ENCODE data around the gene IKZF3. TPM values are rescaled to one million over a fixed set of nuclear protein-coding genes. Genes with fewer than 3 reads are reported as not detected.

The IKZF3 gene
- total RNA-seq, 1 experiment from 2014 or later = 0.81 TPM

- ChIA-PET CTCF (interaction anchor here (1.2 to 2.0 kb wide), 2 partner anchors 25 to 41 kb away, joined by 3 to 5 read pairs; no protein-coding TSS in a partner anchor), POLR2A (no interaction called here)
- no peak for ATAC-seq
- Mint-ChIP-seq H3K9me3 (no peaks in the 10 kb centered on the region), H3K4me3 (no peak overlapping the region), H3K36me3 (no peaks in the 10 kb centered on the region), H3K4me1 (peaks cover 29% of the 10 kb centered on the region), H3K27me3 (ENCODE audit: low read depth) (no peaks in the 10 kb centered on the region), H3K27ac (no peak overlapping the region)
- DNase-seq (ENCODE audit: low spot score) = no peak
- TF ChIP-seq ZNF281 (CRISPR knock-in tag; IDR thresholded peaks at IDR 0.05) = no peak
- TF ChIP-seq, protein P1, sequence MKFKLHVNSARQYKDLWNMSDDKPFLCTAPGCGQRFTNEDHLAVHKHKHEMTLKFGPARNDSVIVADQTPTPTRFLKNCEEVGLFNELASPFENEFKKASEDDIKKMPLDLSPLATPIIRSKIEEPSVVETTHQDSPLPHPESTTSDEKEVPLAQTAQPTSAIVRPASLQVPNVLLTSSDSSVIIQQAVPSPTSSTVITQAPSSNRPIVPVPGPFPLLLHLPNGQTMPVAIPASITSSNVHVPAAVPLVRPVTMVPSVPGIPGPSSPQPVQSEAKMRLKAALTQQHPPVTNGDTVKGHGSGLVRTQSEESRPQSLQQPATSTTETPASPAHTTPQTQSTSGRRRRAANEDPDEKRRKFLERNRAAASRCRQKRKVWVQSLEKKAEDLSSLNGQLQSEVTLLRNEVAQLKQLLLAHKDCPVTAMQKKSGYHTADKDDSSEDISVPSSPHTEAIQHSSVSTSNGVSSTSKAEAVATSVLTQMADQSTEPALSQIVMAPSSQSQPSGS (CRISPR knock-in tag; IDR thresholded peaks at IDR 0.05; ENCODE audit: borderline replicate concordance, low read depth) = no peak
- no peak for TF ChIP-seq ZNF416 (CRISPR knock-in tag; IDR thresholded peaks at IDR 0.05)
- no peak for TF ChIP-seq HMGA2 (CRISPR knock-in tag; IDR thresholded peaks at IDR 0.05)
- TF ChIP-seq FOXK1 (CRISPR knock-in tag; IDR thresholded peaks at IDR 0.05) = no peak
- TF ChIP-seq RELA (CRISPR knock-in tag; IDR thresholded peaks at IDR 0.05; ENCODE audit: borderline replicate concordance) = no peak
- TF ChIP-seq IRF2 (CRISPR knock-in tag; IDR thresholded peaks at IDR 0.05; ENCODE audit: borderline replicate concordance, low read depth) = no peak
- TF ChIP-seq TEAD4 (CRISPR knock-in tag; IDR thresholded peaks at IDR 0.05) = no peak
- no peak for TF ChIP-seq NFE2L1 (CRISPR knock-in tag; IDR thresholded peaks at IDR 0.05)
- no peak for TF ChIP-seq ATF3 (CRISPR knock-in tag; conservative IDR thresholded peaks at IDR 0.05)
- TF ChIP-seq NR1H2 (CRISPR knock-in tag; IDR thresholded peaks at IDR 0.05) = no peak
- TF ChIP-seq, protein P2, sequence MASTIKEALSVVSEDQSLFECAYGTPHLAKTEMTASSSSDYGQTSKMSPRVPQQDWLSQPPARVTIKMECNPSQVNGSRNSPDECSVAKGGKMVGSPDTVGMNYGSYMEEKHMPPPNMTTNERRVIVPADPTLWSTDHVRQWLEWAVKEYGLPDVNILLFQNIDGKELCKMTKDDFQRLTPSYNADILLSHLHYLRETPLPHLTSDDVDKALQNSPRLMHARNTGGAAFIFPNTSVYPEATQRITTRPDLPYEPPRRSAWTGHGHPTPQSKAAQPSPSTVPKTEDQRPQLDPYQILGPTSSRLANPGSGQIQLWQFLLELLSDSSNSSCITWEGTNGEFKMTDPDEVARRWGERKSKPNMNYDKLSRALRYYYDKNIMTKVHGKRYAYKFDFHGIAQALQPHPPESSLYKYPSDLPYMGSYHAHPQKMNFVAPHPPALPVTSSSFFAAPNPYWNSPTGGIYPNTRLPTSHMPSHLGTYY (CRISPR knock-in tag; IDR thresholded peaks at IDR 0.05) = no peak
- TF ChIP-seq, protein P3, sequence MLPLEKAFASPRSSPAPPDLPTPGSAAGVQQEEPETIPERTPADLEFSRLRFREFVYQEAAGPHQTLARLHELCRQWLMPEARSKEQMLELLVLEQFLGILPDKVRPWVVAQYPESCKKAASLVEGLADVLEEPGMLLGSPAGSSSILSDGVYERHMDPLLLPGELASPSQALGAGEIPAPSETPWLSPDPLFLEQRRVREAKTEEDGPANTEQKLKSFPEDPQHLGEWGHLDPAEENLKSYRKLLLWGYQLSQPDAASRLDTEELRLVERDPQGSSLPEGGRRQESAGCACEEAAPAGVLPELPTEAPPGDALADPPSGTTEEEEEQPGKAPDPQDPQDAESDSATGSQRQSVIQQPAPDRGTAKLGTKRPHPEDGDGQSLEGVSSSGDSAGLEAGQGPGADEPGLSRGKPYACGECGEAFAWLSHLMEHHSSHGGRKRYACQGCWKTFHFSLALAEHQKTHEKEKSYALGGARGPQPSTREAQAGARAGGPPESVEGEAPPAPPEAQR (CRISPR knock-in tag; IDR thresholded peaks at IDR 0.05) = no peak
- no peak for TF ChIP-seq IRF1 (CRISPR knock-in tag; IDR thresholded peaks at IDR 0.05)
- TF ChIP-seq ELF4 (CRISPR knock-in tag; IDR thresholded peaks at IDR 0.05; ENCODE audit: low read depth) = no peak
- TF ChIP-seq, protein P4, sequence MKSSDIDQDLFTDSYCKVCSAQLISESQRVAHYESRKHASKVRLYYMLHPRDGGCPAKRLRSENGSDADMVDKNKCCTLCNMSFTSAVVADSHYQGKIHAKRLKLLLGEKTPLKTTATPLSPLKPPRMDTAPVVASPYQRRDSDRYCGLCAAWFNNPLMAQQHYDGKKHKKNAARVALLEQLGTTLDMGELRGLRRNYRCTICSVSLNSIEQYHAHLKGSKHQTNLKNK (CRISPR knock-in tag; IDR thresholded peaks at IDR 0.05) = no peak
- TF ChIP-seq, protein P5, sequence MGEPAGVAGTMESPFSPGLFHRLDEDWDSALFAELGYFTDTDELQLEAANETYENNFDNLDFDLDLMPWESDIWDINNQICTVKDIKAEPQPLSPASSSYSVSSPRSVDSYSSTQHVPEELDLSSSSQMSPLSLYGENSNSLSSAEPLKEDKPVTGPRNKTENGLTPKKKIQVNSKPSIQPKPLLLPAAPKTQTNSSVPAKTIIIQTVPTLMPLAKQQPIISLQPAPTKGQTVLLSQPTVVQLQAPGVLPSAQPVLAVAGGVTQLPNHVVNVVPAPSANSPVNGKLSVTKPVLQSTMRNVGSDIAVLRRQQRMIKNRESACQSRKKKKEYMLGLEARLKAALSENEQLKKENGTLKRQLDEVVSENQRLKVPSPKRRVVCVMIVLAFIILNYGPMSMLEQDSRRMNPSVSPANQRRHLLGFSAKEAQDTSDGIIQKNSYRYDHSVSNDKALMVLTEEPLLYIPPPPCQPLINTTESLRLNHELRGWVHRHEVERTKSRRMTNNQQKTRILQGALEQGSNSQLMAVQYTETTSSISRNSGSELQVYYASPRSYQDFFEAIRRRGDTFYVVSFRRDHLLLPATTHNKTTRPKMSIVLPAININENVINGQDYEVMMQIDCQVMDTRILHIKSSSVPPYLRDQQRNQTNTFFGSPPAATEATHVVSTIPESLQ (CRISPR knock-in tag; IDR thresholded peaks at IDR 0.05) = no peak
- no peak for TF ChIP-seq NR3C1 (CRISPR knock-in tag; conservative IDR thresholded peaks at IDR 0.05; ENCODE audit: low read depth)
- TF ChIP-seq, protein P6, sequence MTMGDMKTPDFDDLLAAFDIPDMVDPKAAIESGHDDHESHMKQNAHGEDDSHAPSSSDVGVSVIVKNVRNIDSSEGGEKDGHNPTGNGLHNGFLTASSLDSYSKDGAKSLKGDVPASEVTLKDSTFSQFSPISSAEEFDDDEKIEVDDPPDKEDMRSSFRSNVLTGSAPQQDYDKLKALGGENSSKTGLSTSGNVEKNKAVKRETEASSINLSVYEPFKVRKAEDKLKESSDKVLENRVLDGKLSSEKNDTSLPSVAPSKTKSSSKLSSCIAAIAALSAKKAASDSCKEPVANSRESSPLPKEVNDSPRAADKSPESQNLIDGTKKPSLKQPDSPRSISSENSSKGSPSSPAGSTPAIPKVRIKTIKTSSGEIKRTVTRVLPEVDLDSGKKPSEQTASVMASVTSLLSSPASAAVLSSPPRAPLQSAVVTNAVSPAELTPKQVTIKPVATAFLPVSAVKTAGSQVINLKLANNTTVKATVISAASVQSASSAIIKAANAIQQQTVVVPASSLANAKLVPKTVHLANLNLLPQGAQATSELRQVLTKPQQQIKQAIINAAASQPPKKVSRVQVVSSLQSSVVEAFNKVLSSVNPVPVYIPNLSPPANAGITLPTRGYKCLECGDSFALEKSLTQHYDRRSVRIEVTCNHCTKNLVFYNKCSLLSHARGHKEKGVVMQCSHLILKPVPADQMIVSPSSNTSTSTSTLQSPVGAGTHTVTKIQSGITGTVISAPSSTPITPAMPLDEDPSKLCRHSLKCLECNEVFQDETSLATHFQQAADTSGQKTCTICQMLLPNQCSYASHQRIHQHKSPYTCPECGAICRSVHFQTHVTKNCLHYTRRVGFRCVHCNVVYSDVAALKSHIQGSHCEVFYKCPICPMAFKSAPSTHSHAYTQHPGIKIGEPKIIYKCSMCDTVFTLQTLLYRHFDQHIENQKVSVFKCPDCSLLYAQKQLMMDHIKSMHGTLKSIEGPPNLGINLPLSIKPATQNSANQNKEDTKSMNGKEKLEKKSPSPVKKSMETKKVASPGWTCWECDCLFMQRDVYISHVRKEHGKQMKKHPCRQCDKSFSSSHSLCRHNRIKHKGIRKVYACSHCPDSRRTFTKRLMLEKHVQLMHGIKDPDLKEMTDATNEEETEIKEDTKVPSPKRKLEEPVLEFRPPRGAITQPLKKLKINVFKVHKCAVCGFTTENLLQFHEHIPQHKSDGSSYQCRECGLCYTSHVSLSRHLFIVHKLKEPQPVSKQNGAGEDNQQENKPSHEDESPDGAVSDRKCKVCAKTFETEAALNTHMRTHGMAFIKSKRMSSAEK (CRISPR knock-in tag; IDR thresholded peaks at IDR 0.05; ENCODE audit: borderline replicate concordance) = no peak
Measured at GRCh38 chr17:39794249-39794970, 69.7 kb downstream of the IKZF3 start.
